GM19324 (cell line): ENCODE results near the gene IL1RAPL1.
"Not testable (repeated sequence)": the region's sequence is repeated elsewhere in the genome, so short reads cannot be mapped to it uniquely, and the experiment has no call there.

Experiments used
- ATAC-seq: cut with Tn5 transposase; IDR thresholded peaks from one replicate; pipeline ENCODE4 v1.9.1; 2021; ENCODE audit warnings: mild to moderate bottlenecking, moderate library complexity; ENCODE audit not compliant: unreplicated experiment, low FRiP score

The IL1RAPL1 gene

DNA sequence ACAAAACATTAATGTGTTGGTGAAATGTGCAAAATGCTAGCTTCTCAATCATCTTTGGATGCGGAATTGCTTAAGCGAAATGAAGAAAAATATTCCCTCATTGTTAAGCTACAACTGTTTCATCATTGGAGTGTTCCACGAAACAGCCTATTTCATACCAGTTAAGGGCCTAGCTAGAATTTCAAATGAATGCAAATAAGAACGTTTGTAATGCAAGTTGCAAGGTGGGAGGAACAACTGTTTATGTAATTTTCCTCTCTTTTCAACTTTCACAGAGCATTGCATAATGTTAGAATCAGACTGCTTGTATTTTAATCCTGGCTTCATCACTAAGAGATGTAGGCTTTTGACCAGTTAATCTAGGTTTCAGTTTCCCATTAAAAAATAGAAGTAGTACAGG is 480.1 kb downstream of the IL1RAPL1 start:
- no peak for ATAC-seq

GRCh38 chrX:29071525-29072320 is 484.5 kb downstream of the IL1RAPL1 start:
- ATAC-seq: no peak

GRCh38 chrX:29082558-29082957 is 495.3 kb downstream of the IL1RAPL1 start:
- ATAC-seq: no peak

- no peak for ATAC-seq
Observed at GRCh38 chrX:29083823-29084222, 496.6 kb downstream of the IL1RAPL1 start.

- ATAC-seq: no peak
Observed at GRCh38 chrX:29090811-29091210, 503.6 kb downstream of the IL1RAPL1 start.

DNA sequence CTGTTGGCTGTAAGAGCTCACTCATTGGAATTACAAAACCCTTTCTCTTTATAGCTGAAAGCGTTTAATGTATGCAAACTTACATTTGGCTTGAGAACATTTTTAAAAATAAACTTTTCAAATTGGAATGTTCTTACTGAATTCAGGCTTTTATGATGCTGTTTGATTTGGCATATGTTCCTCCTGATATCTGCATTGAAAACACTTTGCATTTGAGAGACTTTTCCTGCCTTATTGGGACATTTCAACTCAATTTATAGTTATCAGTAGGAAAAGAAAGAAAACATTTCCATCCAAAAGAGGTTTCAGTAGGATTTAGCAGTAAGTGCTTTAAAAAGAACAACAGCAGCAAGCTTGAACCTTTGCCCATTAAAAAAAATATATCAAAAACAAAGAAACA is 520.0 kb downstream of the IL1RAPL1 start:
- ATAC-seq: no peak

- ATAC-seq: no peak
Observed at GRCh38 chrX:29110041-29110440, 522.8 kb downstream of the IL1RAPL1 start.

GRCh38 chrX:29113221-29113620 is 526.0 kb downstream of the IL1RAPL1 start:
- ATAC-seq: no peak

GRCh38 chrX:29122817-29123216 is 535.6 kb downstream of the IL1RAPL1 start:
- not testable (repeated sequence) for ATAC-seq

DNA sequence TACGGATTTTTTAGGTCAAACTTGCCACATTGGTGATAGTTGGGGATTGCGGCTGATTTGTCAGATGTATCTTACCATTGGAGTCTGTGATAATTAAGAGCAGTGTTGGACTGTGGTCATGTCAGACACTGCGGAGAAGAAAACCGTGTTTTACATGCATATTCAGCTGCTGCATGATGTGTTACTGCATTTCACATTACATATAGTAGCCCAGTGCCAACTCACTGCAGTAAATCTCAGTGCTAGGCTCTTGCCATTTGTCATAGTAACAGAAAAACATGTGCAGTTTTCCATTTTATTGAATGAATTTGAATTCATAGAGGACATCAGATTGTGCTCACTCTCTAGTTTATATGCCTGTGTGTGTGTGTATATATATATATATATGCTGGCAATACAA is 543.7 kb downstream of the IL1RAPL1 start:
- ATAC-seq: no peak

GRCh38 chrX:29136904-29137303 is 549.7 kb downstream of the IL1RAPL1 start:
- ATAC-seq: no peak

- no peak for ATAC-seq
Observed at GRCh38 chrX:29138003-29138402, 550.8 kb downstream of the IL1RAPL1 start.

DNA sequence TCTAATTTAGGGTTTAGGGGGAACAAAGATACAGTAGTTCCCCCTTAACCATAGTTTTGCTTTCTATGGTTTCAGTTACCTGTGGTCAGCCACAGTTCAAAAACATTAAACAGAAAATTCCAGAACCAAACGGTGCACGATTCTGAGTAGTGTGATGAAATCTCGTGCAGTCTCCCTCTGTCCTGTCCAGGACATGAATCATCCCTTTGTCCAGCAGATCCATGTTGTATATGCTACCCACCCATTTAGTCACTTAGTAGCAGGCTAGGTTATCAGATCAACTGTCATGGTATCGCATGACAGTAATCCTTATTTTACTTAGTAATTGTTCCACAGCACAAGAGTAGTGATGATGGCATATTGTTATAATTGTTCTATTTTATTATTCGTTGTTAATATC is 556.1 kb downstream of the IL1RAPL1 start:
- ATAC-seq: no peak

DNA sequence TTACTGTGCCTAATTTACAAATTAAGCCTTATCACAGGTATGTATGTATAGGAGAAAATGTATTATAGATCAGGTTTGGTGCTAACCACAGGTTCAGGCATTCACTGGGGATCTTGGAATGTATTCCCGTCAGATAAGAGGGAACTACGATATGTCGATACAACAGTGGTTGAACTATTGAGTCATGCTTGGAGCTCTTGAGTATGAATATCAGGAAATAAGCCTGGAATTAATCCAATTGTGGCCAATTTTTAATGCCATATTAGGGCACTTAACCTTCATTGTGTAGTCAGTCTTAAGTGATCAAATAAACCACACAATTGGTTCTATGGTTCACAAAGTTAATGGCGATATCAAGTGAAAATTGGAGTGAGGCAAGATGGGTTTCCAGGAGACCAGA is 556.5 kb downstream of the IL1RAPL1 start:
- no peak for ATAC-seq

DNA sequence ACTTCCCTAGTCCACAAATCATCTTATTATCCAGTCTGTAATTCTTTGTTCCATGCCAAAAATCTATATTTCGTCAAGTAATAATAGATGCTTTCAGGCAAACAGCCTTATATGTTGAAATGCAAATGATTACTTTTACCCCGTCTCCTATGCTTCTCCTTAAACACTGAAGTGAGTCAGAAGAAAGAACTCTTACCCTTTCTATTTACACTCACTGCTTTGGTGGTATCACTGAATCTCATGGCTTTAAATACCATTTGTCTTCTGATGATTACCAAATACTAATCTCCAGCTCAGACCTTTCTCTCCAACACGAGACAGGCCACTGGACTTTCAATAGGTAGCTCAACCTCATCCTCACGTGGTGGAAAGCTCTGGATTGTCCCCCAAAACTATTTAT is 558.1 kb downstream of the IL1RAPL1 start:
- no peak for ATAC-seq

GRCh38 chrX:29148511-29148910 is 561.3 kb downstream of the IL1RAPL1 start:
- no peak for ATAC-seq

DNA sequence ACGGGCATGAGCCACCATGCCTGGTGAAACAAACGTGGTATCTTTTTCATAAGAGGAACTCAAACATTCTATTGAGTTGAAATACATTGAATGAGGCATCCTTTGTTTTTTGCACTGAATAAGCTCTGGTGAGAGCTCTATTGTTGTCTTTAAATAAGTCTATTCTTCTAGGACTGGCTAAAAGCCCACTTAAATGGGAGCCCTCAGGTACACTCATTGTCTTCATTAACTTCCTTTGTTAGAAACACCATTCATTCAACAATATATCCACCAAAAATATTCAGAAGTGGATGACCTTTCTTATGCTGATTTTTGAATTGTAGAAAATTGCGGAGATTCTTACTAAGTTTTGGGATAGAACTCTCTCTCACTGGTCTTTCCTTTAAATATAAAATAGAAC is 568.0 kb downstream of the IL1RAPL1 start:
- no peak for ATAC-seq

DNA sequence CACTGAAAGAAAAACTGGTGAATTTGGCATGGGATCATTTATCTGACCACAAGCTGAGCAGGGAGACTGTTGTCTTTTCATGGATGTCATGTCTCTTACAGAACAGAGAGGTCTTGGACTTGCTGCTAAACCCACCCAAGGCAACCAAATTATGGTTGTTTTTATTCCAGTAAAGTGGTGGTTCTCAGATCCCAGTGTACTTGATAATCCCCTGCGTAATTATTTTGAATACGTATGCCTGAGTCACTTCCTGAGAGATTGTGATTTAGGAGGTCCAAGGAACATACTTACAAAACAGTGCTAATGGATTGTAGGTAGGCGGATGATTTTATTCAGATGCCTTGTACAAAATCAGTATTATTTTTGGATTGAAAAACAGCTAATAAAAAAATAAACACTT is 585.6 kb downstream of the IL1RAPL1 start:
- ATAC-seq: no peak

DNA sequence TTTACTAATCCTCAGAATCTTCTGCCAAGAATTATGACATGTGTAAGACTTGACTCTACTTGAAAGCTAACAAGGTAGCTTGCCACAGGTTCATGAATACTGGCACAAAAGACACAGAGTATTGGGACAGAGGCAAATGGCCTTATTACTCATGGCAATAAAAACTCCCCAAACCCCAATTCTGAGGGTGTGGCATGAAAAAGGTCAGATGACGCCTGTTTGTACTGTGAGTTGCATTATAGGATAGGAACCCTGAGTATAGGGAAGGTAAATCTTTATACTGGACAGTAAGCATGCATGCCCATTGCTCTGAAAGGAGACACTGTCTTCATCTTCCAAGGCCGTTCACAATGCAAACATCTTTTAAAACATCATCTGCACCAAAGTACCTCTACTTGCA is 600.0 kb downstream of the IL1RAPL1 start:
- no peak for ATAC-seq

DNA sequence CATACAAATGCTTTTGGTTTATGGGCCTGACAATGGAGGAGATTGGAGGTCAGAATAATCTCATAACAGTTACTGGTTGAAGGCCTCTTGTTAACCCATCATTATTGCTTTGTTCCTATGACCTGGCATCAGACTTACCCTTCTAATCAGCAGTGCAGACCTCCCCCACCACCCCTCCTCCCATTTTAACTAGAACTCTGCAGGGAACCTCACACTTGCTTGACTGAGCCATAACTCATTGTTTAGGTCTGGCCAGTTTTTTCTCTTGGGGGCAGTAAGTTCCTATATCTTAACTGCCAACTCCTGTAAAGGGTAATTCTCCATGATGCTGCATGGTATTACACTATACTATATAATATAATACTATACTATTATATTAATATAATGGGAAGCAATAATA is 609.3 kb downstream of the IL1RAPL1 start:
- no peak for ATAC-seq

DNA sequence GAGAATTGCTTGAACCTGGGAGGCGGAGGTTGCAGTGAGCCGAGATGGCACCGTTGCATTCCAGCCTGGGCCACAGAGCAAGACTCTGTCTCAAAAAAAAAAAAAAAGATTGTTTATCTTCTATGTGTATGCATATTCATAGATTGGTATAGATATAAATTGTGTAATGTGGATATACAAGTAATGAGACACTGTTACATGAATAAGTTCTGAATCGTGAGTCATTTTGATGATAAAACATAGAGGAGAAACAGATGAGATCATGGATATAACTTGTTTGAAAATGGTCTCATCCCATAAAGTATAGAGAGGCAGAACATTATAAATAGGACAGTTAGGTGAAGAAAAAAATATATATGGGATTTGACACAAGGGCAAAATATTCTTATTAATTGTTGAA is 628.0 kb downstream of the IL1RAPL1 start:
- no peak for ATAC-seq

- ATAC-seq: no peak
Observed at GRCh38 chrX:29225670-29226069, 638.4 kb downstream of the IL1RAPL1 start.

- no peak for ATAC-seq
Observed at GRCh38 chrX:29229802-29230201, 642.6 kb downstream of the IL1RAPL1 start.
